DMS153 treated with DMSO at 0.1 percent for 48 hours (cell line): ENCODE results near the gene SERINC5.
"Not testable (repeated sequence)": the region's sequence is repeated elsewhere in the genome, so short reads cannot be mapped to it uniquely, and the experiment has no call there.

ENCODE experiments used
- DNase-seq: peaks from one replicate; lab custom pipeline; 2025; ENCODE audit not compliant: unreplicated experiment; lab: John Stamatoyannopoulos, UW

SERINC5 gene

DNA sequence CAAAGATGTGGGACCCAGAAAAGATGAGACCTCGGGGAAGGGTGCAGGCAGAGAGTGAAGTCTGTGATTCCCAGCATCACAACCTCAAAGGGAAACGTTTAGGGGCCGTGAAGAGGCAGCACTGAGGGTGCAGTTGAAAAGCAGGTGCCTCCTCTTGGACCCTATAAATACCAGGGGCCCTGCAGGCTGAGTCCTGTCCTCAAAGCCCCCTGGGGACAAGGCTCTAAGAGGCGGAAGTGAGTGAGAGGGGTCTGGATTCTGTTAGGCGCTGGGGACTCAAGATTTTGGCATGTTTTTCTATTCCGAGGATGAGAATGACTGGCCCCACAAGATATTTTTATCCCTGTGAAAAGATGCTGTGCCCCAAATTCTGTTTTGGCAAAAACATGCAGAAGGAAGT, 112.9 kb downstream of the SERINC5 start:
- DNase-seq = no peak

DNA sequence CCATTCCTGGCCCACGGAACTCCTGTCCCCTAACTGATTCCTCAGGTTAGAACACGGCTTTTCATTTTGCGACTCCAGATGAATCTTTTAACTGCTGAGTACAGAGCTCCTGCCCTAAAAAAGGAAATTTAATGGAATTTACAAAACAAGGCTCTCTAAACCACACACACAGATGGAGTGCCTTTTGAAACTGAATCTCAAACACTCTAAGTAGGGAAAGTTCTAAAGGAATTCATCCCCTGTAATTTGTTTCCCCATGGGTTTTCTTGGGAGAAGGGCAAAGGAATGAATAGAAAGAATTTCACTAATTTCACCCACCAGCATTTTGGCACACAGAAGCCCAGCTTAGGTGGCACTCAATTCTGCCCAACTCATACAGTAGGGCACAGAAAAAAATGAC, 114.2 kb downstream of the SERINC5 start:
- no peak for DNase-seq

DNA sequence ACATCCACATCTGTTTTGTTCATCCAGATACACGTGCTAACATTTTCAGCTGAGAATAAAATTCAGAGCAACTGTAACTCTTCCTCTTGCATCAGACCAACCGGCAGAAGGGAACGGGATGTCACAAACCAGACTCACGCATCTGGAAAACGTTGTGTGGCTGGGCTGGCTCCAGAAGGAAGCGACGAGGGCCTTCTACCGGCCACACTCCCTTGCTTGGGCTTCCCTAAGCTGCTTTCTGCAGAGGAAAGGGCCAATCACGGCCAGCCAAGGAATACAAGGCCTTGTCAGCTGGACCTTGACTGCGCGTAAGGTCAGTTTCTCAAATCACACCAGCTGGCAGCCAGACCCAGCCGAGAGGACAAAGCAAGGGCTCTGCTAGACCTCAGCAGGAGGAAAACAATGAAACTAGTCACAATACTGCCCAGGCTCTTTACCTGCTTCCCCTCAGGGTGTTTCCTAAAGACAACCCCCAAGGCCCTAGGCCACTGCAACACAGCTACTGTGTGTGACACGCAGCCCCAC, 114.6 kb downstream of the SERINC5 start:
- no peak for DNase-seq

GRCh38 chr5:80140496-80140895, 115.4 kb downstream of the SERINC5 start:
- DNase-seq = no peak

DNA sequence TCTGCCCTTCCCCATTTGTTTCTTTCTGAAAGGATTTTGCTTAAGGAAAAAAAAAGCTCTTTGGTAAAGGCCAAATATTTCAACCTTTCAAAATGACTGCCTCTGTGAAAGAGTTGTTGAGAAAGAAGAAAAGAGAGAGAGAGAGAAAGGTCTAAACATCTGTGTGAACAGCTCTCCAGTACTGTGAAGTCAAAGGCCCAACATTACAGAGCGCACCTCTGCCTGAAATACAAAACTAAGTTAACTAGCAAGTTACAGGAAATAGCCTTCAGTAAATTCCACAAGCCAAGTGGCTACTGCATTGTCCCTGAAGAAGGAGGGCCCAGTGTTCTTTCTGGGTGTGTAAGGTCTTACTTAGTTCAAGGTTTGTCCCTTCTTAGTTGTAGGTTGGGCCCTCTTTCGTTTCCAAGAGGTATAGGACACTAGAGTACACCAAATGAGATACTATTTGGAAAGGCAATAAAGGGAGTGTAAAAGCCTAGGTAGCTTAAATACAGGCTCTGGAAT, 116.3 kb downstream of the SERINC5 start:
- no peak for DNase-seq

DNA sequence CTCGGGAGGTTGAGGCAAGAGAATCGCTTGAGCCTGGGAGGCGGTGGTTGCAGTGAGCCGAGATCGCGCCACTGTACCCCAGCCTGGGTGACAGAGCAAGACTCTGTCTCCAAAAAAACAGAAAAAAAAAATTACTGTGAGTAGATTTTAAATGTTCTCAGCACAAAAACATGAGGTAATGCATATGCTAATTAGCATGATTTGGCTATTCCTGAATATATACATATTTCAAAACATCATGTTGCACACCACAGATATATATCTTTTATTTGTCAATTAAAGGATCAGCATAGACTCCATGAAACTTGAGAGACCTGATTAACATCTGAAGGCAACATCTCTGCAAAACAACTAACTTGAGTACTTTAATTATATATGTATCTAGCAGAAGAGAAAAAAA, 117.4 kb downstream of the SERINC5 start:
- DNase-seq = no peak

- DNase-seq = not testable (repeated sequence)
Observed at GRCh38 chr5:80136798-80137197, 119.0 kb downstream of the SERINC5 start.

DNA sequence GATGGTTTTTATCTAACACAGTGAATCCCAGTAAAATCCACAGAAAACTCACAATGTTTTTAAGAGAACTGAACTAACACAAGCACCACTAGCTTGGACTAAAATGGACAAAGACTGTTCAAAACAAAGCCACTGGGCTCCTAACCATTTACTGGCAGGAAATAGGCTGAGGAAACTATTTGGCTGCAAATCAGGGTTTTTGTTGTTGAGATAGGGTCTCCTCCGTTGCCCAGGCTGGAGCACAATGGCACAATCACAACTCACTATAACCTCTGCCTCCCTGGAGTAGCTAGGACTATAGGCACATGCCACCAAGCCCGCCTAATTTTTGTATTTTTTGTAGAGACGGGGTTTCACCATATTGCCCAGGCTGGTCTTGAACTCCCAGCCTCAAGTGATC, 121.0 kb downstream of the SERINC5 start:
- no peak for DNase-seq

GRCh38 chr5:80129146-80129545, 126.7 kb downstream of the SERINC5 start:
- DNase-seq = no peak

DNA sequence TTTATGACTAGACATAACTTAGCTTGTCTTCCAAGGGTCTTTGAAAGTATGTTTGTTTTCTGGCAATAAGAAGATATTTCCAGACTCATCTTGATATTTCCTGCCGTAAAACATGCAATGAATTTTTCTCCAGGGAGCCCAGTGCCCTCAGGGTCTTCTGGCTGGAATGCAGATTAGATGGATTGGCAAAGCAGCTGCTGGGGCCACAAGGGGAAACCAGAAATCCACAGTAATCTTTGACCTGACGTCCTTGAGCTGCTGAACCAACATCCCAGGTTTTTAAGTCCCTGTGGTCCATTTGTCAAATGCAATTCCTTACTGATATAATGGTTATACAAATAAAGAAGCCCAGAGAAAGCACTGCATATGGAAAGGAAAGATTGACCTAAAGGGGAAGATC, 127.7 kb downstream of the SERINC5 start:
- no peak for DNase-seq

DNA sequence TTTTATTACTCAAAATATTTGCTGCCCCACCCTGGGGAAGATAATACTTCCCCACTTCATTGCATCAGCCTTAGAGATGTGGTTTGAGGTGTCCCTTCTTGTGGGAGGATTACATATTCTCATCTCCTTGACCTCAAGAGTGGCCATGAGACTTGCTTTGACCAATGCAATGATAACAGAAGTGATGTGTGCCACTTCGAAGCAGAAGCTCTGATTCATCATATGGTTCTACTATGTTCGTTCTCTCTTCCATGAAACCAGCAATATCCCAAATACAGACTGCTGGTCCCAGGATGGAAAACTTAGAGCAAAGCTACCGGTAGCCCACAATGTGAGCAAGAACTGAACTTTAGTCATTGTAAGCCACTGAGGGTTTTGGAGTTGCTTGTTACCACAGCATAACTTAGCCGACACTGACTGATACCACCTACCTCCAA, 128.7 kb downstream of the SERINC5 start:
- no peak for DNase-seq

DNA sequence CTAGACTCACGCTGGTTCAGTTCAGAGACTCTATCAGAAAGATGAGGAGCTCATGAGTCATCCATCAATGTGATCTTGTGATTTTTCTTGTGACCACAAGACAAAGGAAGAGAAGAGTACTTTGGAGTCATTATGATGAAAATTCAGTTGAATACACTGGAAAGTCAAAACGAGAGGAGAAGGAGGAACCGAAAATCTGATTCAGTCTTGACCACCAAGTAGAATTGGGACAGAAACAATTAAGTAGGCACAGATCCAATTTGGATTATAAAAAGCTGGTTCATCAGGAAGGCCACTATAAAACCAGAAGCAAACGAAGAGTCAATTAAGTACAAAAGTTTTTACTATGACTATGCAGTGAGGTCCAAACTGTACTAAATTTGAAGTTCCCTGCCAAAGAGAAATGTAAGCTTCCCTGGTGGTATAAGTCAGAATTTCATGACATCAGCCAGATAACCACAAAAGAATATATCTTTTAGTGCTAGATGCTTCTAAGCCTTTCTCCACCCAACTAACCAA, 129.8 kb downstream of the SERINC5 start:
- DNase-seq = no peak

- no peak for DNase-seq
Observed at GRCh38 chr5:80125022-80125961, 130.6 kb downstream of the SERINC5 start.

- no peak for DNase-seq
Observed at GRCh38 chr5:80124121-80124918, 131.5 kb downstream of the SERINC5 start.

GRCh38 chr5:80122579-80122978, 133.3 kb downstream of the SERINC5 start:
- DNase-seq = no peak

DNA sequence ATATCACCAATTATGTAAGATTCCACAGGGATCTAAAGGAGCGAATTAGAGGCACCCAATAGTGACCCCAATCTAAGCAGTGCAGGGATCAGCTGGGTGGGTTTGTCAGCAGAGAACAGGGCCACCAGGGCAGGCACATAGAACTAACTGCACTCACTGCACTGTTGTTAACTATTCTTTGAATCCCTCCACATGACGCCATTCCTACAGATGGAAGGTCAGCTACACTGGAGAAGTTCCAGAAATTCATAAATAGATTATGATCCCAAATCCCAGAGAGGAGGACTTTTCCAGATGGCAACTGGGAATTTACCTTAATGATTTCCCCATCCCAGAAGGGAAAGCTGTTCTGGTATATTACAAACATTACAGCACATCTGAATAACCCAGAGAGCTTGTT, 136.5 kb downstream of the SERINC5 start:
- no peak for DNase-seq

GRCh38 chr5:80117446-80117845, 138.4 kb downstream of the SERINC5 start:
- DNase-seq = no peak

GRCh38 chr5:80116465-80116864, 139.4 kb downstream of the SERINC5 start:
- DNase-seq = no peak

DNA sequence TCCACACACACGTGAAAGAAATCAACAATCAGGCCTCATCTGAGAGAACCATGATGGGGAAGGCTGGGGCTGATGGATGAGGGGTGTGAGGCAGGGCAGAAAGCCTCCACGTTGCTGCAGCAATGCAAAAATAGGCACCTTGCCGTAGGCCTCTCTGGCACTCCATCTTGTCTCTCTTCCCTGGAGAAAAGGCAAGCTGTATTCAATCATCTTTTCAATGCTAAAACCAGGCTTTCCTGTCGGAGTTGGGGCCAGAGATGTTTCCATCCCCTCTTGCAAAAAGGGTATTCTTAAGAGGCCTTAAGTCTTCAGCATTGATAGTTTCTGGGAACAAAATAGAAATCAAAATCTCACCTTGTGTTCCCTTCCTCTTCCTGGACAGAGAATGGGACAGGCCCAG, 139.8 kb downstream of the SERINC5 start:
- no peak for DNase-seq

DNA sequence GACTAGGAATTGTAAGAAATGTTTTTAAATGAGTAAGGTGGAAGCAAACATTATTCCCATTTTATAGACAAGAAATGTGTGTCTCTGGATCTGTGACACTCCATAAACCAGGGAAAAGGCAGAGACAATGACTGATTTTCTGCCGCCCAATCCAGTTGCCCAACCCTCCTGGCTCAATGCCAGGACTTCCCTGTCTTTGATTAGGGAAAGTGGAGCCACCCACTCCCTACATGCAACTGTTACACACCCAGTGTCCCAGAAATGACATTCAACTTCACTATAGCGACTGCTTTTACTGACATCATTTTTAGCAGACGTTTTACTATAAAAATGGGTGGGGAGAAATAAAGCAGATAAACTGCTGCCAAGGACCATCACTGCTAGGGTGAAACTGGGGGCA, 141.0 kb downstream of the SERINC5 start:
- DNase-seq = no peak

- DNase-seq = not testable (repeated sequence)
Observed at GRCh38 chr5:80111376-80111990, 144.4 kb downstream of the SERINC5 start.
